ENCODE results near the gene DOC2B.

Gene DOC2B

DNA sequence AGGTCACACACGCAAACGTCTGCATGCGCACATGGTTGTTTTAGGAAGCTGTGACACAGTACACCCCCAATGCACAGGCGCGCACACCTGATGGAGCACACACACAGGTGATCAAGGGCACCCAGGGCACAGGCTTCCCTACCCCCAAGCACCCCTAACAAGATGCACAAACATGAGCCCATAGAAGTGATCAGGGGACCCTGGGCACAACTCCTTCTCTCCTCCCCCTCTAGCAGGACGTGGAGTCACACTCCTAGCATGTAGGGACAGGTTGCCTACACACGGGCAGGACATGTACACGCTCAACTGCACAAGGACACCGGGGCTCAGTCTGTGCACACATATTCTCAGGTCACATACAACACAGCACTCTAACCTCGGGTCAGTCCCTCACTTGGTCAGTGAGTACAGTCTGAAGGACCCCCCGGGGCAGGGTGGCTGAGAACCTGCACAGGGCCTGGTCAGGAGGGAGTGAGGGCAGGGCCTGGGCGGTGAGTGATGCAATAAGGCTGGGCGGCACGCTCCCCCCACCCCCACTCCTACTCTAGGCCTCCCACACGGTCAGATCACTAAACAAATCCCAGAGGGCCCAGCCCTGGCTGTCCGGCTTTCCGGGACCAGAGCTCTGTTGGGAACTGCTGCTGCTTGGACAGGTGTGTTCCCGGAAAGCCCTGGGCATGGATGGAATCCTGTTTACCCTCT lies 751 bp upstream of the DOC2B start:
- H2AFZ ChIP-seq (ENCODE audit: low read length): no peak overlapping the region

GRCh38 chr17:180381-181244 lies 837 bp downstream of the DOC2B start:
- Histone ChIP-seq H3K27me3 (replicated peaks; ENCODE audit: insufficient read depth, low read length) (peaks cover 73% of the 10 kb centered on the region), H2AFZ (ENCODE audit: low read length) (no peak overlapping the region), H3K4me2 (ENCODE audit: low read depth, low read length) (no peak overlapping the region), H3K27ac (ENCODE audit: low read length) (no peak overlapping the region), H3F3A (ENCODE audit: insufficient read depth, low read length) (no peaks in the 10 kb centered on the region), H3K4me3 (ENCODE audit: low read length) (no peak overlapping the region), H3K9me3 (replicated peaks; ENCODE audit: insufficient read depth, low read length) (no peaks in the 10 kb centered on the region), H3K9me2 (replicated peaks; ENCODE audit: insufficient read depth, low read length) (no peaks in the 10 kb centered on the region), H3K79me2 (ENCODE audit: low read length) (no peaks in the 10 kb centered on the region), H3K36me3 (replicated peaks; ENCODE audit: insufficient read depth, low read length) (no peaks in the 10 kb centered on the region), H3K9ac (ENCODE audit: low read length) (no peak overlapping the region), H3K4me1 (ENCODE audit: low read length) (no peaks in the 10 kb centered on the region), H4K20me1 (ENCODE audit: insufficient read depth, low read length) (no peaks in the 10 kb centered on the region)
- DNase-seq: no peak
- TF ChIP-seq CTCF (IDR thresholded peaks at IDR 0.05; ENCODE audit: low read length) (no peak), EZH2phosphoT487 (IDR thresholded peaks at IDR 0.05; ENCODE audit: low read length) (no peak), EZH2 (optimal IDR thresholded peaks at IDR 0.05; ENCODE audit: low read depth, low read length) (no peak)

More for the DNA sequence above, 751 bp upstream of the DOC2B start:
- H3K9ac ChIP-seq (ENCODE audit: low read length): no peak overlapping the region
- H3F3A ChIP-seq (ENCODE audit: insufficient read depth, low read length): no peaks in the 10 kb centered on the region
- H3K27ac ChIP-seq (ENCODE audit: low read length): no peak overlapping the region
- H3K4me2 ChIP-seq (ENCODE audit: low read depth, low read length): no peak overlapping the region
- H3K9me3 ChIP-seq (replicated peaks; ENCODE audit: insufficient read depth, low read length): no peaks in the 10 kb centered on the region
- no peaks in the 10 kb centered on the region for H4K20me1 ChIP-seq (ENCODE audit: insufficient read depth, low read length)
- H3K4me3 ChIP-seq (ENCODE audit: low read length): no peak overlapping the region
- no peak for DNase-seq
- no peak for TF ChIP-seq EZH2phosphoT487 (IDR thresholded peaks at IDR 0.05; ENCODE audit: low read length)
- TF ChIP-seq CTCF (IDR thresholded peaks at IDR 0.05; ENCODE audit: low read length): no peak
- no peak for TF ChIP-seq EZH2 (optimal IDR thresholded peaks at IDR 0.05; ENCODE audit: low read depth, low read length)
- H3K36me3 ChIP-seq (replicated peaks; ENCODE audit: insufficient read depth, low read length): no peaks in the 10 kb centered on the region
- peaks cover 71% of the 10 kb centered on the region for H3K27me3 ChIP-seq (replicated peaks; ENCODE audit: insufficient read depth, low read length)
- no peaks in the 10 kb centered on the region for H3K9me2 ChIP-seq (replicated peaks; ENCODE audit: insufficient read depth, low read length)
- H3K79me2 ChIP-seq (ENCODE audit: low read length): no peaks in the 10 kb centered on the region
- H3K4me1 ChIP-seq (ENCODE audit: low read length): no peaks in the 10 kb centered on the region

- H3K4me1 ChIP-seq (ENCODE audit: low read length): no peaks in the 10 kb centered on the region
- H3K9me2 ChIP-seq (replicated peaks; ENCODE audit: insufficient read depth, low read length): no peaks in the 10 kb centered on the region
- peaks cover 73% of the 10 kb centered on the region for H3K27me3 ChIP-seq (replicated peaks; ENCODE audit: insufficient read depth, low read length)
- no peaks in the 10 kb centered on the region for H3K79me2 ChIP-seq (ENCODE audit: low read length)
- H2AFZ ChIP-seq (ENCODE audit: low read length): no peak overlapping the region
- H3K27ac ChIP-seq (ENCODE audit: low read length): no peak overlapping the region
- no peak overlapping the region for H3K4me3 ChIP-seq (ENCODE audit: low read length)
- H3K36me3 ChIP-seq (replicated peaks; ENCODE audit: insufficient read depth, low read length): no peaks in the 10 kb centered on the region
- H4K20me1 ChIP-seq (ENCODE audit: insufficient read depth, low read length): no peaks in the 10 kb centered on the region
- no peak overlapping the region for H3K9ac ChIP-seq (ENCODE audit: low read length)
- no peaks in the 10 kb centered on the region for H3K9me3 ChIP-seq (replicated peaks; ENCODE audit: insufficient read depth, low read length)
- no peak for DNase-seq
- no peaks in the 10 kb centered on the region for H3F3A ChIP-seq (ENCODE audit: insufficient read depth, low read length)
- TF ChIP-seq CTCF (IDR thresholded peaks at IDR 0.05; ENCODE audit: low read length) (no peak), EZH2phosphoT487 (IDR thresholded peaks at IDR 0.05; ENCODE audit: low read length) (no peak), EZH2 (optimal IDR thresholded peaks at IDR 0.05; ENCODE audit: low read depth, low read length) (no peak)
- H3K4me2 ChIP-seq (ENCODE audit: low read depth, low read length): no peak overlapping the region
Measured at GRCh38 chr17:179781-180380, 1.6 kb downstream of the DOC2B start.
